ENCODE measurements around the gene GPR25.

GRCh38 chr1:200869376-200869752 is 3.4 kb upstream of the GPR25 start:
- TF ChIP-seq EP300 (IDR thresholded peaks at IDR 0.05) (no peak), CTCF (IDR thresholded peaks at IDR 0.05) (no peak), POLR2A (IDR thresholded peaks at IDR 0.05) (no peak)
